ENCODE data around the gene NDUFA8. TPM values are rescaled to one million over a fixed set of nuclear protein-coding genes. Genes with fewer than 3 reads are reported as not detected.

The NDUFA8 gene
- total and polyA plus RNA-seq, 9 of the 15 experiments (the other 6 are each of a cell fraction or from before 2014, with no cell fraction given): 105 to 212 (median 133) TPM

GRCh38 chr9:122120316-122121071 lies 39.1 kb downstream of the NDUFA8 start:
- CTCF ChIA-PET (ENCODE audit: low intra/inter-chr PET ratio): interaction anchor here (0.6 to 3.9 kb wide), 3 partner anchors 14 to 574 kb away, joined by 3 to 42 read pairs (median 3); no protein-coding TSS in a partner anchor
- DNase-seq (ENCODE audit: extremely low read depth in 1 of 4, low spot score in 3 of 4): no peak
- Histone ChIP-seq H3K9me3 (replicated peaks; ENCODE audit: control insufficient read depth, insufficient read depth, low read depth, low read length) (no peaks in the 10 kb centered on the region; the same call in 1 of the 2 replicates), H3K9me1 (ENCODE audit: control insufficient read depth, insufficient read depth, low read length) (no peaks in the 10 kb centered on the region), H3K27ac (ENCODE audit: extremely low read depth, low read depth, low read length) (no peak overlapping the region), H3K27me3 (ENCODE audit: control insufficient read depth in 2 of 2, insufficient read depth in 2 of 2, low read length in 2 of 2) (peaks cover 0 to 19% of the 10 kb centered on the region in 2 experiments; a peak in 3 of 5 replicates), H3K4me3 (no peak overlapping the region), H3K4me2 (ENCODE audit: insufficient read depth, low read length) (no peak overlapping the region), H3K79me2 (ENCODE audit: control insufficient read depth, insufficient read depth, low read length) (no peaks in the 10 kb centered on the region), H2AFZ (ENCODE audit: low read depth, low read length) (no peak overlapping the region), H3K4me1 (replicated peaks in 1 of 2; ENCODE audit: control insufficient read depth in 2 of 2, insufficient read depth in 2 of 2, low read length in 2 of 2) (peaks cover 0 to 4% of the 10 kb centered on the region in 2 experiments; a peak in 1 of 5 replicates), H3K9ac (ENCODE audit: insufficient read depth in 1 of 2, low read depth in 2 of 2, low read length in 2 of 2) (no peak overlapping the region), H3K36me3 (ENCODE audit: control insufficient read depth, insufficient read depth, low read length) (no peaks in the 10 kb centered on the region), H4K20me1 (replicated peaks; ENCODE audit: control insufficient read depth, insufficient read depth, low read length) (peaks cover 12% of the 10 kb centered on the region)
- TF ChIP-seq CHD4 (IDR thresholded peaks at IDR 0.05; ENCODE audit: insufficient read depth, insufficient replicate concordance, low read depth, low read length, poor library complexity, severe bottlenecking) (no peak), ZNF695 (CRISPR knock-in tag; IDR thresholded peaks at IDR 0.05) (no peak), KAT2B (IDR thresholded peaks at IDR 0.05; ENCODE audit: low read depth, low read length) (no peak), ZNF76 (CRISPR knock-in tag; IDR thresholded peaks at IDR 0.05; ENCODE audit: borderline replicate concordance) (no peak), ZNF134 (CRISPR knock-in tag; conservative IDR thresholded peaks at IDR 0.05) (no peak), BCLAF1 (IDR thresholded peaks at IDR 0.05; ENCODE audit: borderline replicate concordance in 1 of 2, control insufficient read depth in 1 of 2, low read depth in 2 of 2, low read length in 1 of 2) (no peak)
- 4% methylated on average over 10 of the region's 10 CpGs for WGBS (ENCODE audit: insufficient coverage, low coverage, missing lambda C conversion rate)
- no peak for ATAC-seq
- intact Hi-C loops (cut with micrococcal nuclease): no loop called here
- in situ Hi-C loops (cut with MboI): loop anchor here (5.0 to 10.0 kb wide), 3 partner anchors 232 to 694 kb away; no protein-coding TSS in a partner anchor
- no peak for FAIRE-seq
- POLR2A ChIA-PET: interaction anchor here (1.0 kb wide), 1 partner anchor 114 kb away, joined by 3 read pairs; no protein-coding TSS in a partner anchor
- no TSS peak for BruUV-seq (replicated peaks)

Data from K562 (cell line).